NCI-H446 treated with DMSO at 0.1 percent for 48 hours (cell line): Measurements from ENCODE around the gene GMDS.
A peak's percentile ranks its signal among the peaks of the same experiment; 100 is the strongest.

Source experiments
- DNase-seq: peaks from one replicate; lab custom pipeline; 2025; lab: John Stamatoyannopoulos, UW

The GMDS gene

DNA sequence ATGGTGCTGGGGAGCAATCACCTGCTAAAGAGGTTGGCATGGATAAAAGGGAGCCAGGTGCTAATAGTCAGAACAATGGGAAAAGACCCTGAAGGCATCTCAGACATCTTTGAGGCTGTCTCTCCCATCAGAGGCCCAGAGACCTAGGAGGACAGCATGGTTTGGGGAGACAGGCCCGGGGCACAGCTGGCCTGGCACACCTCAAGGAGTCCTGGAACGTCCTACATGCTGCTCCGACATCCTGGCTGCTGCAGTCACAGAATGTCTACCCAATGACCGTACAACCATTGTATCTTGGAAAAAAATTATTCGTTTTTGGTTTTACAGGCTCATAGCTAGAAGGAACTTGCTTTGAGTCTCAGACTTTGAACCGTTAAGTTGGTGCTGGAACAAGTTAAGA, 4.4 kb downstream of the GMDS start:
- DNase-seq: no peak

DNA sequence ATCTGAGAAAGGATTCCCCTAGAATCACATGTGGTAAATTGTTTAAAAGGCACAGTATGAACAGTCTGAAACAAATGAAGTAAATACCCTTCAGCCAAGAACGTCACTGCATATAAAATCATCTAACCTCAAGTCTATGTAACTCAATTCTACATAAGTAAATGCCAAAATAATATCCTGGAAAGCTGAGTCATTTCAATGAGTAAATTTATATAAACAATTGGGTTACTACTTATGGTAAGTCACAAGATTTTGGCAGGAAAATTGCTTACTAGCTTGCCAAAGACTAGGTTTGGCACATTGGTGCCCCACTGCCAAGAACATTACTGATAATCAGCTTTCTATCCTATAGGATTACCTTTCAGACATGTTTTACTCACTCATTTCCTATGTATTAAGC, 8.4 kb downstream of the GMDS start:
- peak; percentile 73 for DNase-seq

DNA sequence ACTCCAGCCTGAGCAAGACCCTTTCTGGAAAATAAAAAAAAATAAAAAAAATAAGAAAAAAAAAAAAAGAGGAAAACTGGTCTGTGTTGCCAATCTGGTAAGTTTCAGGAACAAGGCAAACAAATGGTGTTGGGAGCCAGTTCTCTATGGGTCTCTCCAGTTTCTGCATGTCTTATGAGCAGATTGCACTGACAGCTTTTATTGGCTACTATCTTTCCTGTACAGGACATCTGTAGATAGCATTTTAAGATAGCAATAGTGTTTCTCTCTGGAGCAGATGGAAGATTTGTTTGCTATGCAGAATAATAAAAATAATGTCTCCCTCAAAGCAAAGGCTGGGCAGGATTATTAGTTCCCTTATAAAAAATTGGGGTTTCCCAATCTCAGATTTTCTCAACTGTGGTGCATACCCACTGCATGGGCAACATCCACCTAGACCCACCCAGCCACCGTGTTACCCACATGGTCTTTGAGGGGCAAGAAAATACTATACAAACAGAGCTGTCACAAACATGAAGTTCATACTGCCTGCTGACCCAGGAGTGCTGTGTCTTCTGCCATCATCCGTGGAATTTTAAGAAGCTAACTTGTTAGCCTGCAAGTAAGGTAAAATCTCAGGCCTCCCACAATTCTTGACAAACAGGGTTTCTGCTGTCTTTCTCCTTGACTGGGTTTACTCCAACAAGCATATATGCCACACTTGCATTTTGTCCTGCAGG, 9.5 kb downstream of the GMDS start:
- DNase-seq: peak; percentile 28

DNA sequence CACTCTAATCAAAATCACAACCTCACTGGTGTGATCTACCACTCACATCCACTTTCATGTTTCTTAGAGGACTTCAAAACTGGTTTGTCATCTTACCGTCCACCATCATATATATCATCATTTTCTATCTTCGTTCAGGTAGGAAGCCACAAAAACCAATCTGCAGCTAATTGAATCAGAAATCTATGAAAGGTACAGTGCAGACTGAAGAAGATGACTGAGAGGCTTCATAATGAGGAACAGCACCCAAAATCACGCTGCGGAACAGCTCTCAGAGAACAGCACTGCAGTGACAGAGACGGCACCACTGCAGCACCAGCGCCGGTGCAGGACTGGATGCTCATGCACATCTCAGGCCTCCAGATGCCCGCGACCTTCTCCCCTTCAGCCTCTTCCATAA, 13.0 kb downstream of the GMDS start:
- DNase-seq: no peak

DNA sequence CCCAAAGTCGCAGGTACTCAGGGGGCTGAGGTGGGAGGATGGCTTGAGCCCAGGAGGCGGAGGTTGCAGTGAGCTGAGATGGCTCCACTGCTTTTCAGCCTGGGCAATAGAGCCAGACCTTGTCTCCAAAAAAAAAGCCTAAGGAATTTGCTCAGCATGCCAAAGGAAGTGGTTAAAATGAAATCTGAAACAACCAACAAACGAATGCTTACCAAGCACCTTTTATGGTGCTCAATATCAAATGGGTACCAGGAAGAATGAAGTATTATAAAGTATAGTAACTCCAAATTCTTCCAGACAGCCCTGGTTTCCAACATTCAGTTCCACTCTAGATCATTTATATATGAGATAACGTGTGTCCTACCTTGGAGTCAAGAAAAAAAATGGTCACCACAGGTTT, 14.0 kb downstream of the GMDS start:
- no peak for DNase-seq

DNA sequence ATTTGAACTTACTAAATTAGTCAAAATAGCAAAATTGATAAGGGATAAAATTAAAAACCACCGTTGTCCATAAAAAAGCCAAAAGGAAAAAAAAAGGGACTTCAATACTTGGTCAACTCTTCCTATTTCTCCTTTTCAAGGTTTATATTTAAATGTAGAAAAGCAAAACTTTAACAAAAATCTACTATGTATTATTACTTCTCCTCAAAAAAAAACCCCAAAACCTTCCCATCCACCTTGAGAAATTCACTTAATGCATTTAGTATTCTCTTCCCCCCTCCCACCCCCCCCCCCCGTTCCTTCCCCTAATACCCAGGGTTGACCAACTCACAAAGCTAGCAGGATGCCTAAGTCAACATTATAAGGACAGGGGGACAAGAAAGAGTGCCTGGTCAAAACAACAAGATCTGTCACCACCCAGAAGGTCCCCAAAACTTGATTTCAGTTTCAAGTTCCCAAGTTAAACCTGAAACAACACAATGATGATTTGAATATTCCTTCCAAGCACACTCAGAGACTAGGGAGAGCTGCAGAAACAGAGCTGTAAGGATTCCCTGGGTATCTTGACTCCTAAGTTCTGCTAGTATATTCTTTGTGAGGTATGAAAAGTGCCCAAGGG, 14.6 kb downstream of the GMDS start:
- DNase-seq: no peak

DNA sequence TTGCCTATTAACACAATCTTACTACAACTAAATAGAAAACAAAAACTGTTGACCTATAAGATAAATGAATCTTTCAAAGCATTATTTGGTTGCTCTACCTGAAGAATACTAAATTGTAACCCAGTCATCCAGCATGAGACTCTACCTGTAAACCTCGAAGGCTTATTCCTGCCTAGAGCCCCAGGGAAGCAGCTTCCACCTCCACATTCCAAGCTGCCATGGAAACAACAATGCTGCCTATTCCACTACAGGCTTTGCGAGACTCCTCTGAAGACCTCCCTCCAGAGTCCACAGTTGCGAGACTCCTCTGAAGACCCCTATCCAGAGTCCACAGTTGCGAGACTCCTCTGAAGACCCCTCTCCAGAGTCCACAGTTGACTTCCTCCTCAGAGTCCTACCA, 15.7 kb downstream of the GMDS start:
- DNase-seq: no peak

DNA sequence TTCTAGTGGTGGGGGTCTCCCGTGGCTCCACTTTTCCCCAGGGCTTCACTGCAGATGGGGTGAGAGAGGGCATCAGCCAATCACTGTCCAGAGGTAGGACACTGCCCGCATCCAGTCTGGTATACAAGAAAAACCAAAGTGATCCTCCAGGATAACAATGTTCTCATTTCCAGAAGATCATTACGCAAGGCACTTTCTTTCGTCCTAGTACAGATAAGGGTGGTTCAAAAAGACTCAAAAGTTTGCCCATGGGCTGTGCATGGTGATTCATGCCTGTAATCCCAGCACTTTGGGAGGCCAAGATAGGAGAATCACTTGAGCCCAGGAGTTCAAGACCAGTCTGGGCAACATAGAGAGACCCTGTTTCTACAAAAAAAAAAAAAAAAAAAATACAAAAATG, 16.4 kb downstream of the GMDS start:
- DNase-seq: no peak

DNA sequence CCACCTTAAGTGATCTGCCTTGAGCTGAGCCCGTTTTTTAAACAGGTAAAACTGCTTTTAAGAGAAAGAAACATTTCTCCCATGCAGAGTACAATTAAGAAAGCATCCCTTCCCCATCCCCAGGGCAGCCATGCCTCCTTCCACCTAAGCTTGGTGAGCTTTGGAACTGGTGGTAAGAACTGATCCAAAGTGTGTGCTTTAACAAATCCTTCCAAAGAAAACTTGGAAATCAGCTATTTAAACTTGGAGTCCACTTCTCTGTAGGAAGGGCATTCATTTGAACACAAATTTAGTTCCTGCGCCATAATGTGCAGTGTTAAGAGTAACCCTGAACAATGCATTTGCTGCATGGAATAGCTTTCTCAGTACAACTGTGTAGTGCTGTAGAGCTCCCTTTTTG, 17.0 kb downstream of the GMDS start:
- DNase-seq: no peak

DNA sequence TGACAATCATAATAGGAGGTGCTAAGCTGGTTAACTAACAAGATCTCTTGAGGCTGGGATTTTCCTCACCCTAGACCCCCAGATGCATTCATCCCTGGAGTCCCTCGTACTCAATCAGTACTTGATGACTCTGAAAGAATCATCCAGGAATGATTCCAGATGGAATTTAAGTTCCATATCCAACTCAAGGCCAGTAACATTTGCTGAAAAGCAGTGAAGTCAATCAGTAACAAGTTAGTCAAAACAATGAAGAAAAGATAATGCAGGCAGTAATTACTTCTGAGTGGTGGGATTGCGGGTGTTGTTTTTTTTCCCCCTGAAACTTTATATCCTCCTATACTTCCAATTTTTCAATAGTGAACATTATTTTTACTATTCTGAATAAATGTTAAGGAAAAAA, 18.6 kb downstream of the GMDS start:
- no peak for DNase-seq

DNA sequence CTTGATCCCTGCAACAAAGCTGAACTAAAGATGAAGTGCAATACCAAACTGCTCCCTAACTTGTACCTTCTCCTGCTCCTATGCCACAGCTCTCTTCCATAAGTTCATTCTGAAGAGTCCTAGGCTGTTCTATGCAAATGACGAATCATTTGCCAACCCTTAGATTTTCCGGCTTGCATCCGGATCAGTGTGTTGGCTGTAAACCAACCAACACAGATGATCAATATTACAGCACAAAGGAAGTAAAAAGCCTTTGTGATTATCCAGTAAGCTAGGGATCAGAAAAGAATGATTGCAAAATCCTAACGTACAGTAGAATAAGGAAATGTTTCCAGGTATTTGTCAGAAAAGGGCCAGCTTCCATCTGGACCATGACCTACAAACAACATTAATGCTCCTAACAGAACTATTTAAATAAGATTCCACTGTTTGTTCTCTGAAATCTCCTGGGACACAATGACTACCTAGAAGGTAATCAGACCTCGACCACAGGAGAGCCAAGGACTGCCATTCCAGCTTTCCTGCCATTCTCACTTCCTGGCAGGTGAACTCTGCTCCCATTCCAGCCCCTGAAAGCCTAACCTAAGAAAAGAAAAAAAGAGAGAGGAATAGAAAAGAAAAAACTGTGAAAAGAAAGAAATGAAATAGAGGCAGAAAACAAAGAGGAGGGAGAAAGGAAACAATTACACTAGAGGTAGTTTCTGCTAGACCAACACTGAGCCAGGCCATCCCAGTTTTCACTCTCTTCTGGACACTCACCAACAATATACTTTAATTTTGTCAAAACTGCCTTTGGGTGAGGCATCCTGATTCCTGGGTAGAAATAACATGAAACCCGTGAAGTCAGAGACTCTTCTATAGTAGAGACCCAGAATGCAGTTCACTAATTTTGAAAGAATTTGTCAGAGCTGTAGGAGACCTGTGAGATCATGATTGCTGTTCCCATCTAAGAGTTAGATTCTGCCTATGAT, 19.7 kb downstream of the GMDS start:
- DNase-seq: no peak

DNA sequence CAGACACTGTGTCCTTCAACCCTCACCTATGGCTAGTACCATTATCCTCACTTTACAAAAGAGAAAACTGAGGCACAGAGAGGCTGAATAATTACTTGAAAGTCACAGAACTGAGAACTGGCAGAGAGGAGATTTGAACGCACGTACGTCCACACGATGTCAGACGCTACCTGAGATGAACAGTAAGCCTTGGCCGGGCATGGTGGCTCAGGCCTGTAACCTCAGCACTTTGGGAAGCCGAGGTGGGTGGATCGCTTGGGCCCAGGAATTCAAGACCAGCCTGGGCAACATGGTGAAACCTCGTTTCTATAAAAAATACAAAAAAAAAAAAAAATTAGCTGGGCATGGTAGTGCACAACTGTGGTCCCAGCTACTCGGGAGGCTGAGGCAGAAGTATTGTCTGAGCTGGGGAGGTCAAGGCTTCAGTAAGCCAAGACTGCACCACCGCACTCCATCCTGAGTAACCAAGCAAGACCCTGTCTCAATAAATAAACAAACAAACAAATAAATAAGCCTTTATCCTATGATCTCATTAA, 20.5 kb downstream of the GMDS start:
- DNase-seq: no peak

DNA sequence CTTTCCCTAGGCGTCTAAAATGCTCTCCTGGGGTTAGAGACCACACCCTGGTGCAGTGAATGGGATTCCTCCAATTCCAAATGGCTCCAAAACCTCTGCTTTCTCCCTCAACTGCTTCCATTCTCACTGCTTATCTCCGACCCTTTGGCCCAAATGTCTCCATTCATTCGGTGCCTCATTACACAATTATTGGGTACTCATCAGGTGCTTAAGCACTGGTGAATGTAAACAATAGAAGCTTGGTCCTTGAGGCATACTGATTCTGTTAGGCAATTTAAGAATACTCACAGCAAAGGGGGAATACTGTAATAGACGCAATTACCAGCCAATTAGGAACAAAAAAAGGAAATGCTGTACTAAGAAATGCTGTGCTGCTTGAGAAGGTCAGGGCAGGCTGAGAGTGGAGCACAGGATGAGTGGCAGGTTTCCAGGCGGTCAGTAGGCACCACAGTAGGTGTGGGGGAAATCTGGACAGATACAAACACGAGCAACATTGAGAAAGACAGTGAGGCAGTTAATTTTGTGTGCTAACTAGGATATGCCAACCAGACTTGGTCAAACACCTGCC, 23.0 kb downstream of the GMDS start:
- no peak for DNase-seq

DNA sequence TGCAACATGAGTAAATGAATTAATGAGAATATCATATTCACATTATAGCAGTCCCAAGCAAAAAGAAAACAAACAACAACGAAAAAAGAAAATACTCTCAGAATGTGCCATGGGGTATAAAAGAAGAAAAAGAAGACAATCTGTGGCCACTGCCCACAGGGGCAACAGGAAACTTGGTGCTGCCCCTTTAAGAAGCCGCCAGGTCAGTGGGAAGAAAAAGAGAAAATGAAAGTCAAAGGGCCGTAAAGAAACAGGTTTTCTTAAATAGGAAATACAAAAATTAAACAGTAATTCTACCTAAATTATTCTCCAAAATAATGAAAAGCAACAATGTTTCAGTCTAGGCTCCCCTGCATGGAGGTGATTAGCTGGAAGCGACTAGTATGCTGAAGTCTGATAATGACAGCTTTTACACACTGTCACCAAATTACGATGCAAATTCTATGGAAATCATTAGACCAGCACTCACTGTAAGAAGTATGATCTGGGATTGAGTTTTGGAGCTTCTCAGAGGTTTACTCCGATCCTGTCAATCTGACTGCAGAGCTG, 23.6 kb downstream of the GMDS start:
- DNase-seq: no peak

DNA sequence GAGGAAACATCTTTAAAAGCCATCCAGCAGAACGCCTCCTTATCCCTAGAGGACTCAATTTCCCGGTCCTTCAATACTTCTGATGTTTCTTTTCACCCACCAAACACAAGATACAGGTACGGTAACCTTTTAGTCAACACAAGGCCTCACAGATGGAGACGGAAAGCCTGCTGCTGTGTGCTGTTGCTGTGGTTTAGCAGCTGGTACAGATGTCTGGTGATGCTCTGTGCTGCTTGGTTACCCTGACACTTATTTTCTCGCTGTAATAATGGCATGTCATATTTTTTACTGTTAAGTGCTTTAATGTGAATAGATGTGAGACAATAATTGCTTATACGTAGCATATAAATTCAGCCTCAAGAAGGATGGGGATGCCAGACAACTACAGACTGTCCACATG, 25.3 kb downstream of the GMDS start:
- no peak for DNase-seq

DNA sequence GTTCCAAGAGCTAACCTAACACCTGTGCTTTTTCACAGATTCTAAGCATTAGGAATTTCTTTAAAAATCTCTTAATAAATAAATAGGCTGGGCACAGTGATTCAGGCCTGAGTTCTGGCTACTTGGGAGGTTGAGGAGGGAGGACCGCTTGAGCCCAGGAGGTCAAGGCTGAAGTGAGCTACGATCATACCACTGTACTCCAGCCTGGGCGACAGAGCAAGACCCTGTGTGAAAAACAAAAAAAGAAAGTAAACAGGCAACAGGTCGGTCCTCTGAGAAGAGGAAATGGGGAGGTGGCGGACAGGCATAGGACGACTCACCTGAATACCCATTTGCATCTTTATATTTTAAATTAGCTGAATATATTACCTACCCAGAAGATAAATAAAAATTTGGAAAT, 26.5 kb downstream of the GMDS start:
- DNase-seq: no peak

DNA sequence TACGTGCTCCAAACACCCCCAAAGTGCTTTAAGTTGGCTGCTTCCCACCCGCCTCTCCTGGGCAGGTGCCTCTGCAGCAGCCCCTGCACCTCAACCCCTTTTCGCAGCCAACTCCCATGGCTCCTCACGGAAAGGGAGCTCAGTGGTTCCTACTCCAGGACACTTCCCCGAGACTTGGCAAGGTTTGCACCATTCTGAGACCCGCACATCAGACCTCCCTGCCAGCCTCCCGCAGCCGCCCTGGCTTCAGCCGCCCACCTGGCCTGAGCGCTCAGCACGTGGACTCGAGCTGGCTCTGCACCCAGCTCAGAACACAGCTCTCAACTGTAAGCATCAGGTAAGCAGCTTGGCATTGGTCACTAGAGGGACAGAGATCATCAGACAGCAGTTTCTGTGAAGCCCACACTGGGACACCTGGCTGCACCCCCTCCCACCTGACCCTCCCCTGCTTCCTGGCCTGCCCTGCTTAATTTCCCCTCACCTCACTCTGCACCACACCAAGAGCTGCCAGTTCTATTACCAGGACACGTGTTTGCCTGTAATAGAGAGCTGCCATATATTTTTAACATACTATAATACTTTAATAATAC, 28.5 kb downstream of the GMDS start:
- DNase-seq: no peak

DNA sequence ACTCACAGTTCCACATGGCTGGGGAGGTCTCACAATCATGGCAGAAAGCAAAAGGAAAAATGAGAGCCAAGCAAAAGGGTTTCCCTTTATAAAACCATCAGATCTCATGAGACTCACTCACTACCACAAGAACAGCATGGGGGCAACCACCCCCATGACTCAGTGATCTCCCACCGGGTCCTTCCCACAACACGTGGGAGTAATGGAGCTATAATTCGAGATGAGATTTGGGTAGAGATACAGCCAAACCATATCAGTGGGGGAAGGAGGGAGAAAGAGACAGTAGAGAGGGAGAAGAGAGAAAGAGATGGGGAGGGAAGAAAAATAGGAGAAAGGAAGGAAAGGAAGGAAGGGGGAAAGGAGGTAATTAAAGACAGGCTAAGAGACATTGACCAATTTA, 30.1 kb downstream of the GMDS start:
- DNase-seq: no peak

DNA sequence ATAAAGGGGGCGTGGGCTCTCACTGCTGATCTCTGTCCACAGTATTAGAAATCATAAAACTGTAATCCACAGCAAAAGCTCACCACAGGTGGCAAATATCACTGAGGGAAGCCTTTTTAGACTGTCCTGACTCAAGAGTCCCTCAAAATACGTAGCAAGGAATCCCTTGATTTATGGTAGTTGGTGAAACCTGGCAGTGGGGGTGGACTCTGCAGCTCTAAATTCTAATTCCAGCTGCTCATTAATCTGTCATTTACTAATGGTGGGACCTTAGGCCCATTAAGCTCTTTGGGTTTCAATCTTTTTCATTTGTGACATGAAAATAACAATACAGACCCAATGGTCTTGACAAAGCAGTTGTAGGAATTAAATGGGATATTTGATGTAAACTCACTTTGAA, 32.3 kb downstream of the GMDS start:
- DNase-seq: no peak

DNA sequence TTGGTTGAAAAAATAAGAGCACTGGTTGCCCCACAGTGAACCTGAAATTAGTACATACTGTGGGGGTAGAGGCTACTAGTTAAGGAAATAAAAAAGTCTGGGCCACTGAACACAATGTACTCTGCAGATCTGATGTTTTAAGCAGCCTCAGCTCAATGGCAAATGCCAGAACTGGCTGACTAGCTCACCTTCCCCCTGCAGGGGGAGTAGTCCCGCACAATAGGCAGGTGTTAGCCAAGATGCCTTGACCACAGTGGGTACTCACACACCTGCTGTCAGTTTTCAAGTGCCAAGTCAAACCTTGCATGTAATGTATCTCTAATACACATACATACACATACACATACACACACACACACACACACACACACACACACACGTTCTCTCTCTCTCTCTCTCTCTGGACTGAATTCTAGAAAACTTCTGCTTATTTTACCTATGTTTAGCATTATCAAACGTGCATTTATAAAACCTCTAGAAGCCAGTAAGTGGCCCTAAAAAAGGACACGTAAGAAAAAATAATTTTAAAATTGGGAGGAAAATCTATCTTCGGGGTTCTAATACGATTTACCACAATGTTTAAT, 36.1 kb downstream of the GMDS start:
- DNase-seq: no peak

DNA sequence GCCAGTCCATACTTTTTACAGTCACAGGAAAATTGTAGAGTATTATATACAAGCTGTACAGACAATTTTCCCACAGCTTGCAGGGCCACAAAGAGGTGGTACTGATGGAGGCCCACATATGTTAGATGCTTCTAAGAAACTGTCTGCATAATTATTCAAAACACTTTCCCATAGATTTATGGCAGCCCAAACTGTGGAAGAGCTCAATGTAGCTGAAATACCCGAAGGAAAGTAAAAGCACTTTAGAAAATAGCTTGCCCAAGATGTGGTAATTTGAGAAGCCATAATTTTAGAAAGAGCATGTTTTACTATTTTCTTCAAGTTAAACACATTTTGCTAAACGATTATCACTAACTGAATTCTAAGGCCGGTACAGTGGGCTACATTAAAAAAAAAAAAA, 36.9 kb downstream of the GMDS start:
- DNase-seq: no peak
